H1 (cell line): ENCODE data around the gene C11orf58. TPM values are rescaled to one million over a fixed set of nuclear protein-coding genes. Genes with fewer than 3 reads are reported as not detected.

Experiments
- HDAC2 ChIP-seq, 2 experiments: fragments of 300-600 bp in 1 of 2; sonication (generic) in 1 of 2; IDR thresholded peaks; 2 replicates each; pipeline ENCODE4 v1.6.1; 2011 to 2012; ENCODE audit warnings: low read depth in 2 of 2, low read length in 2 of 2, mild to moderate bottlenecking in 2 of 2, moderate library complexity in 2 of 2, borderline replicate concordance in 1 of 2, inconsistent platforms in 1 of 2
- SAP30 ChIP-seq: fragments of 300-600 bp; sonication (generic); IDR thresholded peaks from 2 replicates; pipeline ENCODE4 v1.7.1; 2012; ENCODE audit warnings: low read length, moderate library complexity, mild to moderate bottlenecking, inconsistent platforms; ENCODE audit not compliant: insufficient read depth, insufficient replicate concordance
- polyA plus RNA-seq, 7 experiments: library from polyadenylated mRNA; depleted of rRNA in 3 of 7; stranded (reverse) in 5 of 7; unstranded in 2 of 7; fragments of >200 nt in 5 of 7; fragments of 200-250 nt in 2 of 7; gene quantifications; 1 replicate in 5 of 7; 2 replicates in 1 of 7; 4 replicates in 1 of 7; pipeline versions ENCODE4 v1.2.1 to v1.2.3, GENCODE V29; 2011 to 2013; ENCODE audit warnings: missing spikeins in 2 of 7, mixed read lengths in 2 of 7
- total RNA-seq: library from RNA; stranded (reverse); fragmentation: NEBNext Ultra II Directional; extraction: Animal tissue kit (Norgen Biotek cat#: 25700); gene quantifications from 2 replicates; pipeline ENCODE4 v1.2.1, GENCODE V29; 2021
- TF ChIP-seq, protein P1 (sequence below): IDR thresholded peaks from 2 replicates; pipeline ENCODE4 v1.6.1; 2011; ENCODE audit warnings: low read depth, mild to moderate bottlenecking, low read length; ENCODE audit not compliant: insufficient read depth

The C11orf58 gene
- total and polyA plus RNA-seq, 2 of the 8 experiments (the other 6 are each of a cell fraction or from before 2014, with no cell fraction given), result 70.7 to 181 TPM

DNA sequence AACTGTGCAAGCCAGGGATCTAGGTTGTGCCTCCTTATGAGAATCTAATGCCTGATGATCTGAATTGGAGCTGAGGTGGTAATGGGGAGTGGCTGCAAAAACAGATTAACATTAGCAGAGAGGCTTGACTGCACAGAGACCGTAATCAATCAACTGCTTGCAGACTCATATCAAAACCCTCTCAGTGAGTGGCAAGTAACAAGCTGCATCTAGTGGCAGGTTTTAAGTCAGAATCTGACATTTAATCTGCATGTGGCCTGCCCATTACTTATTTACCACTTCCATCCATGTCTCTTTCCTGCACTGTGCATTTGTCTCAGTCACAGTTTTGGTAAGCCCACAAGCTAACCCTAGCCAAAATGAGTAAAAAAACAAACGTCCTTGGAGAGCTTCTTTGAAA lies 11.2 kb downstream of the C11orf58 start (continued):
- TF ChIP-seq, protein P1, sequence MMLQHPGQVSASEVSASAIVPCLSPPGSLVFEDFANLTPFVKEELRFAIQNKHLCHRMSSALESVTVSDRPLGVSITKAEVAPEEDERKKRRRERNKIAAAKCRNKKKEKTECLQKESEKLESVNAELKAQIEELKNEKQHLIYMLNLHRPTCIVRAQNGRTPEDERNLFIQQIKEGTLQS, result no peak
- no peak for TF ChIP-seq SAP30
- no peak for TF ChIP-seq HDAC2 (IDR thresholded peaks at IDR 0.05; ENCODE audit: borderline replicate concordance in 1 of 2, low read depth in 2 of 2, low read length in 2 of 2)
